Keratinocyte (primary cell): ENCODE results near the gene TICRR. TPM values are rescaled to one million over a fixed set of nuclear protein-coding genes. Genes with fewer than 3 reads are reported as not detected.
"Not testable (repeated sequence)": the region's sequence is repeated elsewhere in the genome, so short reads cannot be mapped to it uniquely, and the experiment has no call there.

ENCODE experiments used
- DNase-seq: peaks from one replicate; pipeline ENCODE4 v3.0.0-alpha.2; 2011; ENCODE audit warnings: low read depth, missing footprints, low spot score
- FAIRE-seq: peaks from 2 replicates; lab custom pipeline; 2011; peaks lifted over from hg19 to GRCh38; lab: Jason Lieb, UNC
- H2AFZ ChIP-seq: 2 replicates; pipeline ENCODE4 v1.6.0; 2012; ENCODE audit warnings: low read length, control low read depth, inconsistent platforms; ENCODE audit not compliant: control insufficient read depth
- H3K27ac ChIP-seq: 2 replicates; pipeline ENCODE4 v1.5.1; 2011; ENCODE audit warnings: low read length; ENCODE audit not compliant: control insufficient read depth, insufficient read depth
- H3K27me3 ChIP-seq: 3 replicates; pipeline ENCODE4 v1.6.0; 2011; ENCODE audit warnings: low read length; ENCODE audit not compliant: control insufficient read depth, insufficient read depth; ENCODE audit errors: extremely low read depth
- H3K36me3 ChIP-seq, 2 experiments: 2 replicates in 1 of 2; 3 replicates in 1 of 2; pipeline ENCODE4 v1.5.1; 2011; ENCODE audit warnings: low read length in 2 of 2, mild to moderate bottlenecking in 1 of 2; ENCODE audit not compliant: control insufficient read depth in 2 of 2, insufficient read depth in 2 of 2; ENCODE audit errors: extremely low read depth in 1 of 2
- H3K4me1 ChIP-seq: 3 replicates; pipeline ENCODE4 v1.5.1; 2011; ENCODE audit warnings: low read length; ENCODE audit not compliant: control insufficient read depth, insufficient read depth; ENCODE audit errors: extremely low read depth
- H3K4me2 ChIP-seq: 3 replicates; pipeline ENCODE4 v1.6.0; 2011; ENCODE audit warnings: low read depth, low read length; ENCODE audit not compliant: control insufficient read depth, insufficient read depth; ENCODE audit errors: extremely low read depth
- H3K4me3 ChIP-seq, 3 experiments: fragments of 200-600 bp in 1 of 3; sonication (generic) in 1 of 3; 2 replicates in 2 of 3; 3 replicates in 1 of 3; pipeline ENCODE4 v1.5.1; 2011 to 2016; ENCODE audit warnings: low read length in 3 of 3, mild to moderate bottlenecking in 3 of 3, control low read depth in 2 of 3, inconsistent platforms in 1 of 3, low read depth in 1 of 3, mixed read lengths in 1 of 3, mixed run types in 1 of 3, moderate library complexity in 1 of 3; ENCODE audit not compliant: control insufficient read depth in 2 of 3, insufficient read depth in 2 of 3; ENCODE audit errors: extremely low read depth in 1 of 3
- H3K79me2 ChIP-seq: 2 replicates; pipeline ENCODE4 v1.6.0; 2012; ENCODE audit warnings: low read length; ENCODE audit not compliant: control insufficient read depth, insufficient read depth
- H3K9ac ChIP-seq: 3 replicates; pipeline ENCODE4 v1.6.0; 2011; ENCODE audit warnings: low read length; ENCODE audit not compliant: control insufficient read depth, insufficient read depth; ENCODE audit errors: extremely low read depth
- H3K9me1 ChIP-seq: 3 replicates; pipeline ENCODE4 v1.6.0; 2011; ENCODE audit warnings: low read length; ENCODE audit not compliant: control insufficient read depth, insufficient read depth; ENCODE audit errors: extremely low read depth
- H3K9me3 ChIP-seq: 2 replicates; pipeline ENCODE4 v1.5.1; 2012; ENCODE audit warnings: low read depth, low read length; ENCODE audit not compliant: control insufficient read depth
- H4K20me1 ChIP-seq: 3 replicates; pipeline ENCODE4 v1.6.0; 2011; ENCODE audit warnings: low read length; ENCODE audit not compliant: control insufficient read depth, insufficient read depth; ENCODE audit errors: extremely low read depth
- CTCF ChIP-seq, 3 experiments: IDR thresholded peaks in 1 of 3; conservative IDR thresholded peaks in 1 of 3; optimal IDR thresholded peaks in 1 of 3; 2 replicates in 2 of 3; 3 replicates in 1 of 3; pipeline versions ENCODE3 to v1.5.1; 2011; ENCODE audit warnings: low read length in 3 of 3, mild to moderate bottlenecking in 3 of 3, moderate library complexity in 2 of 3, control low read depth in 1 of 3, inconsistent platforms in 1 of 3; ENCODE audit not compliant: insufficient read depth in 2 of 3; ENCODE audit errors: extremely low read depth in 1 of 3
- EZH2 ChIP-seq: IDR thresholded peaks from one replicate; pipeline ENCODE4 v1.6.1; 2012; ENCODE audit warnings: inconsistent platforms, mild to moderate bottlenecking, low read length, moderate library complexity
- dilution Hi-C: fragments of 300-500 bp; cut with MboI; formaldehyde crosslinking; loops from one replicate; pipeline ENCODE4 v1.7.0; 2020; ENCODE audit warnings: low sequenced_read_pairs; ENCODE audit not compliant: extremely low pct_ligation_motif_present
- polyA plus RNA-seq, 5 experiments: library from polyadenylated mRNA; depleted of rRNA in 3 of 5; stranded (reverse) in 3 of 5; stranded (forward) in 1 of 5; unstranded in 1 of 5; fragments of >200 nt; gene quantifications; 1 replicate in 1 of 5; 2 replicates in 3 of 5; 3 replicates in 1 of 5; pipeline versions ENCODE4 v1.2.1 to v1.2.3, GENCODE V29; 2011 to 2012; ENCODE audit warnings: missing spikeins in 2 of 5, low read depth in 1 of 5, low replicate concordance in 1 of 5

TICRR gene
- polyA plus RNA-seq, 1 donor (not counting 4 experiments of a cell fraction or from before 2014, with no cell fraction given), result 2.9 TPM

- Histone ChIP-seq H3K27ac (no peak overlapping the region), H4K20me1 (no peaks in the 10 kb centered on the region), H3K4me3 (no peak overlapping the region), H3K4me1 (no peaks in the 10 kb centered on the region), H3K9ac (no peak overlapping the region), H3K9me1 (no peaks in the 10 kb centered on the region), H3K27me3 (no peaks in the 10 kb centered on the region), H3K36me3 (no peaks in the 10 kb centered on the region), H2AFZ (no peak overlapping the region), H3K4me2 (no peak overlapping the region), H3K79me2 (no peaks in the 10 kb centered on the region), H3K9me3 (no peaks in the 10 kb centered on the region)
- DNase-seq (no peak), FAIRE-seq (no peak)
- TF ChIP-seq CTCF (optimal IDR thresholded peaks at IDR 0.05 in 1 of 3, IDR thresholded peaks at IDR 0.05 in 1 of 3, conservative IDR thresholded peaks at IDR 0.05 in 1 of 3; ENCODE audit: extremely low read depth in 1 of 3, insufficient read depth in 2 of 3, low read length in 3 of 3), result no peak
- no peak for TF ChIP-seq EZH2
- dilution Hi-C loops, result no loop called here
Observed at GRCh38 chr15:89542369-89542768, 32.9 kb upstream of the TICRR start.

- Histone ChIP-seq H3K4me3 (no peak overlapping the region), H3K9ac (no peak overlapping the region), H3K9me1 (no peaks in the 10 kb centered on the region), H3K79me2 (no peaks in the 10 kb centered on the region), H2AFZ (no peak overlapping the region), H3K27ac (no peak overlapping the region), H3K4me2 (no peak overlapping the region), H3K4me1 (no peaks in the 10 kb centered on the region), H3K27me3 (no peaks in the 10 kb centered on the region), H3K9me3 (no peaks in the 10 kb centered on the region), H3K36me3 (no peaks in the 10 kb centered on the region), H4K20me1 (no peaks in the 10 kb centered on the region)
- DNase-seq, result no peak
- FAIRE-seq, result no peak
- TF ChIP-seq CTCF (optimal IDR thresholded peaks at IDR 0.05 in 1 of 3, IDR thresholded peaks at IDR 0.05 in 1 of 3, conservative IDR thresholded peaks at IDR 0.05 in 1 of 3; ENCODE audit: extremely low read depth in 1 of 3, insufficient read depth in 2 of 3, low read length in 3 of 3), result no peak
- TF ChIP-seq EZH2, result no peak
- dilution Hi-C loops, result no loop called here
Observed at GRCh38 chr15:89543389-89543788, 31.9 kb upstream of the TICRR start.

GRCh38 chr15:89549138-89549537 lies 26.1 kb upstream of the TICRR start:
- H3K4me3 ChIP-seq, H3K79me2 ChIP-seq, DNase-seq, H3K4me1 ChIP-seq, H2AFZ ChIP-seq, H3K27me3 ChIP-seq, H3K9ac ChIP-seq, H3K9me1 ChIP-seq, H4K20me1 ChIP-seq, dilution Hi-C loops, H3K36me3 ChIP-seq, H3K9me3 ChIP-seq, FAIRE-seq, H3K27ac ChIP-seq, H3K4me2 ChIP-seq: not testable (repeated sequence)
